ENCODE data around the gene THADA. TPM values are rescaled to one million over a fixed set of nuclear protein-coding genes. Genes with fewer than 3 reads are reported as not detected.

THADA gene
- polyA plus RNA-seq, 3 donors: 7.3 to 11.2 (median 9.7) TPM

DNA sequence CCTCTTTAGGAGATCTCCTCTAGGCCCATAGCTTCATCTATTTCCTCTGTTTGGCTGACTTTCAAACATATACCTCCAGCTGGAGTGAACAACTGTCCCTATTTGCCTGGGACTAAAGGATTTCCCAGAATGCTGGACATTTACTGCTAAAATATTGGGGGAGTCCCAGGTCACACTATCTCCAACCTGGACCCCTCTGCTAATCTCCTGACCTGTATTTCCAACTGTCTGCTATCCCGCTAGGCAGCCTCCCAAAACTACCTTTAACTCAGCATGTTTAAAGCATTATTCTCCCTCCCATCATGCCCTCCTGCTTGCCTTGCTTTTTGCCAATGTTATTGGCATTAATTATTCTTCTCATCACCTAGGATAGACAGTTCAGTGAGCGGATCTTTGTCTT lies 77.1 kb downstream of the THADA start:
- Mint-ChIP-seq H3K27me3 (ENCODE audit: low read depth in 3 of 3) (peaks cover 0 to 1% (median 0%) of the 10 kb centered on the region in 3 donors), H3K4me3 (no peak overlapping the region), H3K4me1 (peaks cover 16% of the 10 kb centered on the region), H3K9me3 (no peaks in the 10 kb centered on the region), H3K36me3 (peaks cover 6 to 11% of the 10 kb centered on the region in 2 donors), H3K27ac (peak overlapping the region in 4 of 7 donors; percentile 5 to 42 (median 12))
- intact Hi-C loops (cut with micrococcal nuclease): no loop called here
- Histone ChIP-seq H3K4me3 (replicated peaks in 1 of 3; ENCODE audit: low read depth in 2 of 3, low read length in 3 of 3) (no peak overlapping the region), H3K4me2 (replicated peaks; ENCODE audit: extremely low read depth, low read length, poor library complexity, severe bottlenecking) (no peak overlapping the region), H3K79me2 (ENCODE audit: insufficient read depth, low read length) (peaks cover 3% of the 10 kb centered on the region), H3K4me1 (ENCODE audit: control insufficient read depth in 1 of 2, insufficient read depth in 2 of 2, low read length in 2 of 2) (peaks cover 11 to 12% of the 10 kb centered on the region in 2 donors), H3K9me3 (replicated peaks in 1 of 2; ENCODE audit: control insufficient read depth in 1 of 2, insufficient read depth in 1 of 2, low read length in 2 of 2) (no peaks in the 10 kb centered on the region), H3K36me3 (replicated peaks in 1 of 2; ENCODE audit: control insufficient read depth in 1 of 2, insufficient read depth in 2 of 2, low read length in 2 of 2) (no peaks in the 10 kb centered on the region), H3K9ac (ENCODE audit: insufficient read depth, low read length, poor library complexity, severe bottlenecking) (no peak overlapping the region), H2AFZ (ENCODE audit: insufficient read depth, low read depth, low read length, poor library complexity, severe bottlenecking) (no peak overlapping the region), H3K27ac (ENCODE audit: low read depth in 1 of 2, low read length in 2 of 2) (no peak overlapping the region), H4K20me1 (ENCODE audit: insufficient read depth, low read length) (no peaks in the 10 kb centered on the region), H3K27me3 (ENCODE audit: control insufficient read depth in 2 of 2, insufficient read depth in 2 of 2, low read length in 2 of 2) (no peaks in the 10 kb centered on the region)
- TF ChIP-seq, protein P1, sequence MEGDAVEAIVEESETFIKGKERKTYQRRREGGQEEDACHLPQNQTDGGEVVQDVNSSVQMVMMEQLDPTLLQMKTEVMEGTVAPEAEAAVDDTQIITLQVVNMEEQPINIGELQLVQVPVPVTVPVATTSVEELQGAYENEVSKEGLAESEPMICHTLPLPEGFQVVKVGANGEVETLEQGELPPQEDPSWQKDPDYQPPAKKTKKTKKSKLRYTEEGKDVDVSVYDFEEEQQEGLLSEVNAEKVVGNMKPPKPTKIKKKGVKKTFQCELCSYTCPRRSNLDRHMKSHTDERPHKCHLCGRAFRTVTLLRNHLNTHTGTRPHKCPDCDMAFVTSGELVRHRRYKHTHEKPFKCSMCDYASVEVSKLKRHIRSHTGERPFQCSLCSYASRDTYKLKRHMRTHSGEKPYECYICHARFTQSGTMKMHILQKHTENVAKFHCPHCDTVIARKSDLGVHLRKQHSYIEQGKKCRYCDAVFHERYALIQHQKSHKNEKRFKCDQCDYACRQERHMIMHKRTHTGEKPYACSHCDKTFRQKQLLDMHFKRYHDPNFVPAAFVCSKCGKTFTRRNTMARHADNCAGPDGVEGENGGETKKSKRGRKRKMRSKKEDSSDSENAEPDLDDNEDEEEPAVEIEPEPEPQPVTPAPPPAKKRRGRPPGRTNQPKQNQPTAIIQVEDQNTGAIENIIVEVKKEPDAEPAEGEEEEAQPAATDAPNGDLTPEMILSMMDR (IDR thresholded peaks at IDR 0.05): no peak
- WGBS (ENCODE audit: insufficient coverage): 89% methylated on average over 1 of the region's 2 CpGs
- DNase-seq: no peak

DNA sequence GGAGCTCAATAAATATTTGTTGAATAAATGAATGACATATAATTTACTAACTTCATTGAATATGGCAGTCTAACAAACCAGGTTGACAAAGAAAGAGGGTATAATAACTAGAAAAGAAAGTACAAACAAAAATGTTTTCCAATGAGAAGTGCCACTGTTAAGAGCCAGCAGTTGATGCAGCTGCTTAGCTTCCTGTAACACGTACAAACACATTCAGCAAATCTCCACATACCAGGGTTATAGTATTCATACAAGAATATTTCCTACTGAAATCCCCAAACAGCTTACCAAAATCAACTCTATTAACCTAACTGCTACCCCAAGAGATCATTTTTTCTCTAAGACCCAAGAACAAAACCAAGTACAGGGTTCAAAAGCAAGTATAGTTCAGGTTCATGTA lies 77.7 kb downstream of the THADA start:
- no peaks in the 10 kb centered on the region for H3K9me3 Mint-ChIP-seq
- no peak overlapping the region for H3K4me2 ChIP-seq (replicated peaks; ENCODE audit: extremely low read depth, low read length, poor library complexity, severe bottlenecking)

More for the DNA sequence above, 77.7 kb downstream of the THADA start:
- Histone ChIP-seq H3K4me3 (replicated peaks in 1 of 3; ENCODE audit: low read depth in 2 of 3, low read length in 3 of 3) (no peak overlapping the region), H3K79me2 (ENCODE audit: insufficient read depth, low read length) (peaks cover 3% of the 10 kb centered on the region), H3K27me3 (ENCODE audit: control insufficient read depth in 2 of 2, insufficient read depth in 2 of 2, low read length in 2 of 2) (no peaks in the 10 kb centered on the region), H3K4me1 (ENCODE audit: control insufficient read depth in 1 of 2, insufficient read depth in 2 of 2, low read length in 2 of 2) (peaks cover 11 to 12% of the 10 kb centered on the region in 2 donors), H3K9ac (ENCODE audit: insufficient read depth, low read length, poor library complexity, severe bottlenecking) (no peak overlapping the region), H3K9me3 (replicated peaks in 1 of 2; ENCODE audit: control insufficient read depth in 1 of 2, insufficient read depth in 1 of 2, low read length in 2 of 2) (no peaks in the 10 kb centered on the region), H4K20me1 (ENCODE audit: insufficient read depth, low read length) (no peaks in the 10 kb centered on the region), H3K36me3 (replicated peaks in 1 of 2; ENCODE audit: control insufficient read depth in 1 of 2, insufficient read depth in 2 of 2, low read length in 2 of 2) (peaks cover 0 to 4% of the 10 kb centered on the region in 2 donors), H3K27ac (ENCODE audit: low read depth in 1 of 2, low read length in 2 of 2) (no peak overlapping the region), H2AFZ (ENCODE audit: insufficient read depth, low read depth, low read length, poor library complexity, severe bottlenecking) (peak overlapping the region; percentile 4)
- no peak for DNase-seq
- peak overlapping the region in 1 of 7 donors; percentile 37 for H3K27ac Mint-ChIP-seq
- no peak overlapping the region for H3K4me3 Mint-ChIP-seq
- peaks cover 0 to 1% (median 0%) of the 10 kb centered on the region in 3 donors for H3K27me3 Mint-ChIP-seq (ENCODE audit: low read depth in 3 of 3)
- TF ChIP-seq, protein P1 (IDR thresholded peaks at IDR 0.05): no peak
- no CpG with 5 or more reads among the region's 1 CpG for WGBS (ENCODE audit: insufficient coverage)
- H3K4me1 Mint-ChIP-seq: peaks cover 16% of the 10 kb centered on the region
- intact Hi-C loops (cut with micrococcal nuclease): no loop called here
- H3K36me3 Mint-ChIP-seq: peaks cover 8 to 12% of the 10 kb centered on the region in 2 donors

Data from CD14-positive monocyte (primary cell).